ENCODE results near the gene IL7R.

The IL7R gene, protein sequence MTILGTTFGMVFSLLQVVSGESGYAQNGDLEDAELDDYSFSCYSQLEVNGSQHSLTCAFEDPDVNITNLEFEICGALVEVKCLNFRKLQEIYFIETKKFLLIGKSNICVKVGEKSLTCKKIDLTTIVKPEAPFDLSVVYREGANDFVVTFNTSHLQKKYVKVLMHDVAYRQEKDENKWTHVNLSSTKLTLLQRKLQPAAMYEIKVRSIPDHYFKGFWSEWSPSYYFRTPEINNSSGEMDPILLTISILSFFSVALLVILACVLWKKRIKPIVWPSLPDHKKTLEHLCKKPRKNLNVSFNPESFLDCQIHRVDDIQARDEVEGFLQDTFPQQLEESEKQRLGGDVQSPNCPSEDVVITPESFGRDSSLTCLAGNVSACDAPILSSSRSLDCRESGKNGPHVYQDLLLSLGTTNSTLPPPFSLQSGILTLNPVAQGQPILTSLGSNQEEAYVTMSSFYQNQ

DNA sequence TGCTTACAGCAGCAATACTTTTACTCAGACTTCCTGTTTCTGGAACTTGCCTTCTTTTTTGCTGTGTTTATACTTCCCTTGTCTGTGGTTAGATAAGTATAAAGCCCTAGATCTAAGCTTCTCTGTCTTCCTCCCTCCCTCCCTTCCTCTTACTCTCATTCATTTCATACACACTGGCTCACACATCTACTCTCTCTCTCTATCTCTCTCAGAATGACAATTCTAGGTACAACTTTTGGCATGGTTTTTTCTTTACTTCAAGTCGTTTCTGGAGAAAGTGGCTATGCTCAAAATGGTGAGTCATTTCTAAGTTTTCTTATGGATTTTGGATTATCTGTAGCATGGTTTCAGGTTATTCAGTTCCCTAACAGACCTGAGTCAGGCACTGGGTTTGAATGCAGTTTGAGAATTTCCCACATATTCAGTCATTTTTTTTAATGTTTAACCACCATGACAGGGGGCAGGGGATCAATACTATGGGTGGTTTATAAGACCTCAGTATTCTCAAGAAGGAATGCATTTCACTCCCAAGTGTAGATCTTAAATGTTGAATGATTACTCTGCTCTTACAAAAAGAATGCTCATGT lies at the start of gene IL7R:
TSS of gene IL7R (plus strand) at position 127 of the 587 bp plus-strand sequence. CDS start at position 214, 87 bp downstream.
- no peak for DNase-seq

DNA sequence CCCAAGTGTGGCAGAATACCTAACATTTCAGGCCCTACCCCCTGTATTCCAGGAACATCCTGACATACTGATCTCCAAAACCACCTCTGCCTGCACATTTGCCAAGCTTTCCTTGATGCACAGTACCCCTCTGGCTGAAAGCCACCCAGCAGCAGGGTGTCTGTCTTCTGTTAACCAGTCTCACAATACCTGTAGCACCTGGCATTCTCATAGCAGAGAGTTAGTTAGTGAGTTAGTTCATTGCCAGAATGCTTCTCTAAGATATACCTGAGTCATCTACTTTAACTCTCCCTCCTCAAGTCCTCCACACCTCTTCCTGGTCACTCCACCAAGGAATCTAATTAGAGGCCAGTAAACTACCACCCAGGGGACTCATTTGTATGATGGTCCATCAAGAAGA lies 46.1 kb upstream of the IL7R start:
- DNase-seq: no peak

DNA sequence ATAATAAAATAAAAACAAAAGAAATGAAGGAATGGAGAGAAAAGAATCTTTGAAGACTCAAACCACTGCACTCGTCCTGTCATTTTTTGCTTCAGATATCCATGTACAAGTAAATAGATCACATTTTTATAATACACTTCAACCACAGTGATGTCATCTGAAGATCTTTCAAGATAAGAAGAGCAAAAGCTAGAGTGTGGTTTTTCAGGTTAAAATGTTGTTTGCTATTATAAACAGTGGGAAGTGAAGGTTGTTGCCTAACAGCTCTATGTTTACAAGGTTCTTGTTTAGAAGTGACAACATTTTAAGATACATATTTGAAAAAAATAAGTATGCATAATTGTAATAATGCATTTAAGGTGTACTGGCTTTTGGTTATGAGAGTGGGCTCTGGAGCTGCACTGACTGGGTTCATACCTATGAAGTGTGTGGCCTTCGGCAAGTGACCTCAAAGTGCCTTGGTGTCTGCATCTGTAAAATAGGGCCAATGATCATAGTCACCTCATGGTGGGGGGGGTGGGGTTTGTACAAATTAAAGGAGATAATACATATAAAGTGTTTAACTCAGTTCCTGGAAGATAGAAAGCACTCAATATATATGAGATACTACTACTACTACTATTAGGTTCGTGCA lies 45.5 kb upstream of the IL7R start:
- DNase-seq: peak; percentile 46

DNA sequence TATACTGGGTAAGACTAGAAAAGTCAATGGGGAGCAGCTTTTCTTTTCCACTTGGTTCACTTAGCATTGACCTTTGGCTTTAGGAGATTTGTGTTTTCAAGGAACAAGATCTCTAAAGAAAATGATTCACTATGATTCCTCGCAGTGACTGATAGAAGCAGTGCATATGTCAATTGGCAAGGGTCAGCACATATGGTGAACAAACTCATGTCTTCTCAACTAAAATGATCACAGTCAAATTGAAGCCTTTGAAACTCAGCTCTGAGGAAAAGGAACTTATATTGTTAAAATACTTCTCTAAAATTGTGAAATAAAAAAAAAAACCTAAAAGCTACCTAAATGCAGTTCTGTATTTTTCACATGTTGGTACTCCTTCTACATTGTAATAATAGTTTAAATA lies 43.2 kb upstream of the IL7R start:
- no peak for DNase-seq

DNA sequence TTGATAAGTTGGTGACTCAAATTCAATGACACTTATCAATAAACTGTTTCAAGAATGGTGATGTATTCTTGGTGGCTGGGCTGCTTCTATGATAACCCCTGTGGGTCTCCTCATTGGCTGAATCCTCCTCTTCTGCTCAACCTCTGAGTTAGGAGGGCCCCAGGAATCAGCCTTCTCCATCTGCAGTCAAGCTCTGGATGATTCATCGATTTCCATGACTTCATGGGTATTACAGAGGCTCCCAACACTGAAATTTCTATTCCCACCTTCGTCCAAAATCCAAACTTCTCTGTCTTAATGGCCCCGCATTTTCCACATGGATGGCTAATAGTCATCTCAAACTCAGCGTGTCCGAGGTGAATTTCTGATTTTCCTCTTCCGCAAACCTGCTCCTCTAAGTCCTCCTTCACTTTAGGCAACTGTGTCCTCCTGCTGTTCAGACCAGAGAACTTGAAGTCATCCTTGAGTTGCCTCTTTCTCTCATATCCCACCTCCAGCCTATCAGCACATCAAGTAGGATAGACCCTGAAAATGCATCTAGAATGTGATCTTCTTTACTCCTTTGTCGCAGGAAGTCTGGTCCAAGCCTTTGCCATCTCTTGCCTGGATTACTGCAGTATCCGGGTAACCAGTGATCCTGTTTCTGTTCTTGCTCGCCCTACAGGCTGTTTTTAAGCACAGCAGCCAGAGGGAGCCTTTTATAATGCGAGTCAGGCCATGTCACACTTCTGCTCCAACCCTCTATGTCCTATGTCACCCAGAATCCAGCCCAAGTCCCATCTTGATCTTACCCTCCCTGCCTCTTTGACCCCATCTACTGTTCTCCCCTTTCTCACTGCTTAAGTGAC lies 41.4 kb upstream of the IL7R start:
- no peak for DNase-seq

DNA sequence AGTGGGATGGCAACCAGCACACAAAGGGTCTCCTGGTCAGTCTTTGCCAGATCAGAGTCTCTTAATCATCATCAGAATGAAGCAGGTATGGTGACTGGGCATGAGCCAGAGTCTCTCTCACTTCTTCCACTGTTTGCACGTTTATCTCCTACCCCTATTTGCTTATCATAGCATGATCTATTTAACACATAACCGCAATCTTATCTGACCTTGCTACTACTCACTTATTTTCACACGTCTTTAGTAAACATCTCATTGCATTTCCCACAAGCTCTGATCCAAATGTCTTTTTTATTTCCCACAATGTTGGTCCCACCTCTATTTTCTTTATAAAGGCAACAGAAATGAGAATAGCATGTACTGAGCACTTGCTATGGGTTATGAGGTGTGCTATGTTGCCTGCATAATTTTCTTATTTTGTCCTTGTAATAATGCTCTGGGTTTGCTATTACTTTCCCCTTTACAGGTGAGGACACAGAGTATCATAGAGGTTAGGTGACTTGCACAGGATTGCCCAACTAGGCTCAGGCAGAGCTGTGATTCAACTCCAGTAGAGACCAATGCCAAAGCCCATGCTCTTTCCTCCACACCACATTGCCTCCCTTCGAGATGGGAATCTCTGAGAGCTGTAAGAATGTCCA lies 39.7 kb upstream of the IL7R start:
- no peak for DNase-seq

DNA sequence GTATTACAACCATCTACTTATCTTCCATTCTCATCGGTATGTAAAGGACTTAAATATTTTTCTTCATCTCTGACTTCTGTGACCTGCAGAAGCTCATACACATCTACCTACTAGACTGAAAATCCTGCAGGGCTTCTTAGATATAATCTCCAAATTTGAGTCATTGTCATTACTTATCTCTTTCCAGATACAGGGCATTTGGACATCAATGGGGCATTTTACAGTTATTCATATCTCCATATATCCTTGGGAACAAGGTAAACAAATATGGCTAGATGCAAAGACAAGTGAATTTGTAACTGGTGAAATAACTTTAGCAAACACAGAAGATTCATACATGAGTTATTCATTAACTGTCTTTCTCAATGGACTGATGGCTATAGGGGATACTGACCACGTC lies 37.7 kb upstream of the IL7R start:
- no peak for DNase-seq

DNA sequence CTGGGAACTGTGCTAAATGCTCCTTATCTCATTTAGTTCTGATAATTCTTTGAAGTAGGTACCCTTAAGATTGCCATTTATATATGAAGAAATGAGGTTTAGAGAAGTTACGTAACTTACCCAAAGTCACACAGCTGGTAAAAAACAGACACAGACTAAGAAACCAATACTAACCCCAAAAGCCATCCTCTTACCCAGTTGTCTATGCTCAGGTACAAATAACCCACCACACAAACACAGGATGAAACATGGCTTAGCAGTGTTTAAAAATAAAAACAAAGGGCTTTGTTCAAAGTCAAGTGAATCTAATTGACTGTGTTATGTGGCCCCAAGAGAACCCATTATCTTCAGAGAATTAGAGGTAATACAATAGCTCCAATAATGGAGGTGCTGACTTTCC lies 37.0 kb upstream of the IL7R start:
- DNase-seq: no peak

DNA sequence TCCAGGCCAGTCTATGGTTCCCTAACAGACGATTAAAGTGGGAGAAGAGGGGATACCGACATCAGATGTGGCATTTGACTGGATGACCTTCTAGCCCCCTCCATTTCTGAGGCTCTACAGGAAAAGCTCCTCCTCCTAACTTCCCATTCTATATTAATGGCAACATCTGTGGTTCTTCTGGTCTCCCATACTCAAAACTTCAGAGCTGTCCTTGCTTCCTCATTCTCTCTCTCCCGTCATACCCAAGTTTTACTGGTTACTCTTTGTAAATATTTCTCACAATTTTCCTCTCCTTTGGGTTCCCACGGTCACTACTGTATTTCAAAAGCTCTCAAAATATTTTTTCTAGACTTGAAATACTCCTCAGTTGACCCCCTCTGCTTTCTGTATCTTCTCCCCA lies 36.0 kb upstream of the IL7R start:
- DNase-seq: no peak

DNA sequence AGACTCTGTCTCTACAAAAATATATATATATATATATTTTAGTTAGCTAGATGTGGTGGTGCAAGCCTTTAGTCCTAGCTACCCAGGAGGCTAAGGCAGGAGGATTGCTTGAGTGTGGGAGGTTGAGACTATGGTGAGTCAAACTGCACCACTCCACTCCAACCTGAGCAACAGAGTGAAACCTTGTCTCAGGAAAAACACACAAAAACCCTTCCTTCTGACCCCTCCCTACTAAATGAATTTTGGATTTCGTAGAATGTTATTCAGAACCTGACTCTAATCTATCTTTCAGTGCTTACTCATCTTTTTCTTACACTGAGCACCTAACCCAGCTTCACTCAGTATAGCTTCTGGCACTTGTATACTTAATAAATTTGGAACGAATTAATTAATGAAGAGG lies 35.2 kb upstream of the IL7R start:
- DNase-seq: no peak

DNA sequence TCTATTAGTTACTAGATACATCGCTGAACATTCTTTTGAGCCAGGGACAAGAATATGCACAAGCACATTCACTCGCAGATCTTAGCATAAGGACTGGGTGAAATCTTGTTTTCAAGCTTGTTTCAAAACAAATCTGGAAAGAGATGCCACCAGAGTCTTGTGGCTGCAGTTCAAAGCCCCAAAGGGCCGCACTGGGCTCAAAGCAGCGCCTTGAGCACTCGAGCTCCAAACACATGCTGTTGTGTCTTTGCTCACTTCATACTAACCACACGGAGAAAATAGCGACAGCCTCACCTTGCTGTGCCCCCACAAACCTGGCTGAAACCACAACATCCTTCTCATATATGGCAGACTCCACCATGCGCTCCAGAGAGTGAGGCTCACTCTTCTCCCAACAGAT lies 34.2 kb upstream of the IL7R start:
- DNase-seq: peak; percentile 58

DNA sequence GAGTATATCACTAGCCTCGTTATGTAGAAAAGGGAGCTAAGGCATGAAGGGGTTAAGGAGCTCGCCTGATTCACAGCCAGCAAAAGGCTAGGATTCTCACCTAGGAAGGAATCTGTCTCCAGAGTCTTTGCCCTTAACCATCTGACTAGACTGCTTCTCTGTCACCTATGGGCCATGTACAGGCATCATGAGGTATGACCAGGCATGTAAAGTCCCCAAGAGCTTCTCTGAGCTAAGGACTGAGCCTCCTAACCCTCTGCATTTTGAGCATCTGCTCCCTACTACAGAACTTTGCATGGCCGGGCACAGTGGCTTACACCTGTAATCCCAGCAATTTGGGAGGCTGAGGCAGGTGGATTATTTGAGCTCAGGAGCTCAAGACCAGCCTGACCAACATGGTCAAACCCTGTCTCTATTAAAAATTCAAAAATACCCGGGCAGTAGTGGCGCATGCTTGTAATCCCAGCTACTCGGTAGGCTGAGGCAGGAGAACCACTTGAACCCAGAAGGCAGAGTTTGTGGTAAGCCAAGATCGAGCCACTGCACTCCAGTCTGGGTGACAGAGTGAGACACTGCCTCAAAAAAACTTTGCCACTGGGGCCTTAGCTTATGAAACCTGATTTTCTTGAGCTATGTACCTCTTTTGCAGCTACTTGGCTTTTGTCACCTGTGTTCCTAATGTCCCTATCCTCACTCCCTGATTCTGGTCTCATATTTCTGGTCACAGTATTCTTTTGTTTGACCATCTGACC lies 33.2 kb upstream of the IL7R start:
- no peak for DNase-seq

DNA sequence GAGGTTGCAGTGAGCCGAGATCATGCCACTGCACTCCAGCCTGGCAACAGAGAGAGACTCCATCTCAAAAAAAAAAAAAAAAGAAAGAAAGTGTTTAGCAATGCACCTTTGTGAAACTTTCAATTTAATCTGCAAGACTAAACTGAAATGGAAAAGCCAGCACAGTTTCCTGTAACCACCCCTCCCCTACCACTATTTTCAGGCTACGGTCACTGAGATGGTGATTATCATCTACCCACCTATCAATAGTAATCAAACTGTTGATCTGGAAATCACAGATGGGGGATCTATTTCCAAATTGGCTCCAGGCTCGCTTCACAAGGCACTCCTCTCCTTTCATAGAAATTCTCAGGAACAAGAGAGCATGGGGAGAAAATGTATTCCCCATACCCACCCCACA lies 30.6 kb upstream of the IL7R start:
- no peak for DNase-seq

DNA sequence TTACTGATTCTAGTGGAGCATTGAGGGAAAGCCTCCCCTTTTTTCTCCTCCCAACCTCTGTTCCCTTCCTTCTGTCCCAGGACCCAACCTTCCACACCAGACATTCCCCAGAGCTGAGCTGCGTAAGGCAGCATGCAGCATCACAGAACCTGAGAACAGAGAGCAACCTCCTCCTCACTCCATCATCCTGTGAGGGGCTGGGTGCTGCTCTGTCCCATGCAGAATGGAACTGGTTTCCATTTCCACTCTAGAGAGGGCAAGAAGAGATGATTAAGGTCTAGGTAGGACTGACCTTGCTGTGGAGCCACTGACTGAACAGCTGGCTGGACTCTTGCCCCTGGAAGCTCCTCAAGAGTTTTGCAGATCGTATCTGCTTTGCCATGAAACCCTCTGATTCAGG lies 30.1 kb upstream of the IL7R start:
- no peak for DNase-seq

DNA sequence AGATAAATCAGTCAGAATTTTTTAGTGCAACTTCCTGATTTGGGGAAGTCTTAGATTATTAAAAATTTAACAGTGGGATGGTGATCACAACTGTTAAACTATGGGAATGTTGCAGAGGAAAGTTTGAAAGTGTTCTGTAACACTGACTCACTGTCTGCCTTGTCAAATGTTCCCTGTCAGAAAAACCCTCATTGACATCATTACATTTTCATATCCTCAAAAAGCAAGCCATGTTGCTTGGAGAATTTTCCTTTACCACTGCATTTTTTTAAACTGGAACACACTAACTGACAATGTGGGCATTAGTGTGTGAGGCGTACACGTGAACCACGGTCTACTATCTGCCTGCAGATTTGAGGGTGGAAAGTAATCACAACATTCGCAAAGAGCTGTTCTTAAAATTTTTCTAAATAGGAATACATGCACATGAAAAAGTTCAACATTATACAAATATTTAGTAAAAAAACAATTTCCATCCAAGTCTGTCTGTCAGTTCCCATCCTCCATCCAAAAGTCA lies 28.6 kb upstream of the IL7R start:
- DNase-seq: no peak

DNA sequence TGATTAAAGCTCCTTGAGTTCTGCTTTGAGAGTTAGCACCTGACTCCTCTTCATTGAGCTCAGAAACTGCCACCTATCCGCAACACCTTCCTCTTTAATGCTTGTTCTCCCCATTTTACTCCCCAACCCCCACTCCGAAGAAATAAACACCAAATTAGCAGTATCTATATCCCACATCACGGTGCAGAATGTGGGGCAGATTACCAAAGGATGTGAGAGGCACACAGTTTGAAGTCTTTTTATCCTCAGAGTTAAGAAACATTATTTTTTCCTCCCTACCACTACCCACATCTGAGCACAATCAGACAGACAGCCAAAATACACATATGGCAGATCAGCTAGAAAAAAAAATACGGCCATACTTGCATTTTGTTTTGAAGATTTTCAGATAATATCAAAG lies 26.1 kb upstream of the IL7R start:
- DNase-seq: no peak

DNA sequence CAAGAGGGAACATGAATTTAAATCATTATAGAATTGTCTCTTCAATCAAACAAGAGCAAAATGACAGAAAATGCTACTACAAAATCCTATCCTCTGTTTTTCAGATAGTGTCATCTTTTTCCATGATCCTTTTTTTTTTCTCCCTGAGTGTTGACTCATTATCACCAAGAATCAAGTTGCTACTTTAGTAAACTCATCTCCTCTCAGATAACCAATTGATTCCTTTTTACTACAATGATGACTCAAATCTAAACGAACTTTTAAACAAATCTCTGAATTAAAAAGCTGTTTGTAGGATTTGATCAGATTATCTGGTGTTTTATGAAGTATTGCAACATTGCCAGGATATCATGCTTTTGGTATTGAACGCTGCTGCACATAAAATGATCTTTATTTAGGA lies 23.9 kb upstream of the IL7R start:
- DNase-seq: no peak

DNA sequence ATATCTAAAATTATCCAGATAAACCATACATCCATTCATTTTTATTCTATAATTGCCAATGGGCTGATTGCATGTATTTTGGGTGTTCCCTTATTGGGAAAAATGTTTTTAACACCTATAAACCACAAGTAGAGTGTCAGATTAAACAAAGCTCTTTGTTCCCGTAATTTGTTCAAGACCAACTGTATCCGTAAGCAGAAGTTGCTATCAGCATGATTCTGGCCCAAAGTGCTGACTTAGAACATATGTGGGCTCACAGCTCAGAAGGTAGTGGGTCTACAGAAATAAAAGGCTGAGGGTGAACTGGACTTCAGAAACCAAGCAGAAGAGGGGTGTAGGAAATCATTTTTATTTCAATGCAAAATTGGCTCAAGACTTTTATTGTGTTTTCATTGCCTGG lies 23.5 kb upstream of the IL7R start:
- DNase-seq: no peak

DNA sequence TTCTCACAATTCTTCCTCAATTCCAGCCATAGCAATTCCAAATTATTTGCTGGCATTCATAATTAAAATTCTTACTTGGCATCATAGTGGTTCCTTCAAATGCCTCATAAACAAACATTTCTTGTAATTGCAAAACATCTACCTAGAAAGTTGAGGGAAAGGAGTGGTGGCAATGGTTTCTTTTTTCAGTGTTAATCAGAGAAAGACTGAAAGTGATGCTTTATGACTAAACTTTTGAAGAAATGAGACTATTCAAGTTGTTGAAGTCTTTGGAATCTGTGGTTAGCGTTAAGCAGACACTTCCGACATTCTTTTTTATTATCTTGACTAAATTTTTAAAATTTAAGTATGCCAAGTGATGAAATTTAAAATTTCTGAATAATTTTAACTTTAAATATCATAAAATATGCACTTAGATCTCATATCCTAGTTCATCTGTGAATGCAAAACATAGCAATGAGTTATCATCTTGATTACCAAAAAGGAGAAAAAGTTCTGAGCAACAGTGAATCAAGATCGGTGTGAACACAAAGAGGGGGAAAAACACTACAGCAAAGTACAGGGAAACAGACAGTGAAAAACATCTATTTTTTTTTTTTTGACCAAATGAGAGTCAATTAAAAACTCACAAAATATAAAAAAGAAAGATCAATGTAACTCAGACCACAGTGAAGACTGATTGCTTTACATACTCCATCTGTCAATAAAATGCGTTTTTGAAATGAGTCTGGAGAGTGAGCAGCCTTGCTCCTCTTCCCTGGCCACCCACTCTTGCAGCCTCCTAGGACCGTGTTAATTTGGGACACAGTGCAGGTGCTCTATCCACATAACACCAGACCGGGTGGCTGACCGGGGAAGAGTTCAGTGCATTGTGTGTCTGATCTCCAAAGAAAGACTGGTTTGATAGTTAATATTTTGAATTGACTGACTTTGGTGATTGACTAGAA lies 20.6 kb upstream of the IL7R start:
- no peak for DNase-seq

DNA sequence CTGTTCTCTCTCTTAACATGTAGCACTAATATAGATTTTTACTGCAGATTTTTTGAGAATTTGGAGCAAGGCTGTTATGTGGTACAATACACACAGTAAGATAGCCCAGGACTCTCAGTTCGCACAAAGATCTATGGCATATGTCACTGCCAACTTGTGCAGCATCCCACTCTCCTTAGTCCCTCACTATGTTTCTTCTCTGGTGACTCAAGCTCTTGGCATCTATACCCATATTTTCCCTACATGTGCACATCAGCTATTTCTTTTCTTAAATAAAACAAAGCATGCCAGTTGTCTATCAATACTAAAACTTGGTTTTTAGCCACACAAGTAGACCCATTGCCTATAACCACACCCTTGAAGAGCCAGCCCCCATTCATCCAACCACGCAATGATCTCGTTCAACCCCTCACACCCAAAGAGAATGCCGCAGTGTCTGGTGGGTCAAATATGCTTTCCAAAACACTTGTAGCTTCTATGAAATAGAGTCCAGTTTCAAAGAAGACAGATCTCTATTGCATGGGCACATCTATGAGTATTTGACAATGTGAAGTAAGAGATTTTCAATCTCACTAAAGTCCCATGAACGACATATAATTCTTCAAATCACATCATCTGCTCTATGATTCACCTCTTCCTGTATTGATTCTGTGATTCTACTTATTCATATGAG lies 18.2 kb upstream of the IL7R start:
- no peak for DNase-seq

Measured in activated T-cell treated with anti-CD3 and anti-CD28 coated beads, Interleukin-2, amount 50 U/mL, for 1 hour (primary cell).